Urinary bladder (tissue), 4 donors: Measurements from ENCODE around the gene SCFD2. TPM values are rescaled to one million over a fixed set of nuclear protein-coding genes. Genes with fewer than 3 reads are reported as not detected.
"Not testable (repeated sequence)": the region's sequence is repeated elsewhere in the genome, so short reads cannot be mapped to it uniquely, and the experiment has no call there.

ENCODE experiments used
- DNase-seq: peaks from one replicate; pipeline ENCODE4 v3.0.0-alpha.2; 2015; ENCODE audit errors: extremely low spot score
- H3K27ac ChIP-seq: one replicate; pipeline ENCODE4 v1.5.1; 2013; ENCODE audit warnings: low read depth, mild to moderate bottlenecking, moderate library complexity
- H3K36me3 ChIP-seq: one replicate; pipeline ENCODE4 v1.6.1; 2013; ENCODE audit warnings: mild to moderate bottlenecking, moderate library complexity; ENCODE audit not compliant: insufficient read depth
- H3K4me1 ChIP-seq: one replicate; pipeline ENCODE4 v1.6.1; 2013; ENCODE audit warnings: mild to moderate bottlenecking, moderate library complexity; ENCODE audit not compliant: insufficient read depth
- H3K4me3 ChIP-seq: one replicate; pipeline ENCODE4 v1.5.1; 2013; ENCODE audit warnings: low read depth, low read length
- WGBS: extraction: QIAGEN DNeasy Blood & Tissue Kit; methylation state at CpG from one replicate; pipeline ENCODE4 v1.1.7; 2013; 5-methylcytosine and 5-hydroxymethylcytosine counted together
- polyA plus RNA-seq: library from polyadenylated mRNA; stranded (reverse); fragments of 200-250 nt; gene quantifications from one replicate; pipeline ENCODE4 v1.2.3, GENCODE V29; 2013
- total RNA-seq: library from RNA; depleted of rRNA; stranded (reverse); fragments of >200 nt; gene quantifications from one replicate; pipeline ENCODE4 v1.2.3, GENCODE V29; 2014
- donor health status: healthy with polysubstance abuse.
- donor health status: healthy.

The SCFD2 gene
- total and polyA plus RNA-seq, 2 donors = 8.1 to 23.8 TPM

DNA sequence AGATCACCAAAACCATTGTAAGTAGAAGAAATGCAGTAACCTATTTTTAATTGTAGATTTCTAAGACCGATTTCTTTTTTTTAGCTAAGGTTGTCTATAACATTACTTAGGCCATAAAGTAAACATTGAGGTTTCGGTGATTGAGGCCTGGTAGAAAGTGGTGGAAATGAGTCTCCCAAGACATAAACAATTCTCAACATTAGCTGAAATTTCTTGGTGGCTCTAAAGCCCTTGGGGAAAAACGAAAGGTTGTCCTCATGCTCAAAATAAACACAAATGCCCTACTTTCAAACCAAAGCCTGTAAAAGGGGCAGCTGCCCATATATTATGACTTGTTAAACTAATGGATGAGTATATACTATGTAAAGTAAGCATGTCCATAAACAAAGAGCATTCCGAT lies 98.8 kb downstream of the SCFD2 start:
- WGBS = 78% methylated on average over 4 of the region's 4 CpGs
- peaks cover 3% of the 10 kb centered on the region for H3K36me3 ChIP-seq
- H3K27ac ChIP-seq = no peak overlapping the region

DNA sequence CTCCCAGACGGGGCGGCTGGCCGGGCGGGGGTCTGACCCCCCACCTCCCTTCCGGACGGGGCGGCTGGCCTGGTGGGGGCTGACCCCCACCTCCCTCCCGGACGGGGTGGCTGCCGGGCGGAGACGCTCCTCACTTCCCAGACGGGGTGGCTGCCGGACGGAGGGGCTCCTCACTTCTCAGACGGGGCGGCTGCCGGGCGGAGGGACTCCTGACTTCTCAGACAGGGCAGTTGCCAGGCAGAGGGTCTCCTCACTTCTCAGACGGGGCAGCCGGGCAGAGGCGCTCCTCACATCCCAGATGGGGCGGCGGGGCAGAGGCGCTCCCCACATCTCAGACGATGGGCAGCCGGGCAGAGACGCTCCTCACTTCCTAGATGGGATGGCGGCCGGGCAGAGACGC lies 109.9 kb downstream of the SCFD2 start:
- H3K4me3 ChIP-seq, H3K27ac ChIP-seq, H3K36me3 ChIP-seq, H3K4me1 ChIP-seq, DNase-seq: not testable (repeated sequence)
- 98% methylated on average over 25 of the region's 31 CpGs for whole genome bisulfite sequencing

More for the DNA sequence above, 98.8 kb downstream of the SCFD2 start:
- DNase-seq = no peak
- no peaks in the 10 kb centered on the region for H3K4me1 ChIP-seq
- no peak overlapping the region for H3K4me3 ChIP-seq

DNA sequence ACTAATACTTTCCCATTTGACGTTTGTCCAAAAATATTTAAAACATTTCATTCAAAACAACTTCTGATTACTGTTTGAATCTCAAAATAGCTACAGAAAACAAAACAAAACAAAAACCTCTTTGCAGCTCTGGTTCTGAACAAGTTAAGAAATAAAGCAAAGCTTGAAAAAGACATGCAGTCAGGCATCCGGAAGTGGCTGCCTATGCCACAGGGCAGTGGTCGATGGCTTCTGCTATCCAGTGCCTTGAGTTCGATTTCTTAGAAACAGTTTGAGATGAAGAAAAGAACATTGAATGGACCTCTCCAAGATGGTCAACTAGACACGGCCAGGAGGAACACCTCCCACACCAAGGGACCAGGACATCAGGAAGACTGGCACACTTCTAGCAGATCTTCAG lies 125.3 kb downstream of the SCFD2 start:
- Histone ChIP-seq H3K36me3 (no peaks in the 10 kb centered on the region), H3K27ac (no peak overlapping the region), H3K4me1 (no peaks in the 10 kb centered on the region), H3K4me3 (no peak overlapping the region)
- DNase-seq = no peak
- WGBS = 80% methylated on average over 5 of the region's 5 CpGs

GRCh38 chr4:53238352-53238751 lies 127.5 kb downstream of the SCFD2 start:
- WGBS = 96% methylated on average over 17 of the region's 29 CpGs
- not testable (repeated sequence) for H3K27ac ChIP-seq, H3K36me3 ChIP-seq, H3K4me3 ChIP-seq, DNase-seq, H3K4me1 ChIP-seq

DNA sequence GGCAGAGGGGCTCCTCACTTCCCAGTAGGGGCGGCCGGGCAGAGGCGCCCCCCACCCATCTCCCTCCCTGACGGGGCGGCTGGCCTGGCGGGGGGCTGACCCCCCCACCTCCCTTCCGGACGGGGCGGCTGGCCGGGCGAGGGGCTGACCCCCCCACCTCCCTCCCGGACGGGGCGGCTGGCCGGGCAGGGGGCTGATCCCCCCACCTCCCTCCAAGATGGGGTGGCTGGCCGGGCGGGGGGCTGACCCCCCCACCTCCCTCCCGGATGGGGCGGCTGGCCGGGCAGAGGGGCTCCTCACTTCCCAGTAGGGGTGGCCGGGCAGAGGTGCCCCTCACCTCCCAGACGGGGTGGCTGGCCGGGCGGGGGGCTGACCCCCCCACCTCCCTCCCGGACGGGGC lies 128.1 kb downstream of the SCFD2 start:
- 97% methylated on average over 16 of the region's 26 CpGs for WGBS
- not testable (repeated sequence) for H3K4me3 ChIP-seq, H3K27ac ChIP-seq, H3K36me3 ChIP-seq, DNase-seq, H3K4me1 ChIP-seq

DNA sequence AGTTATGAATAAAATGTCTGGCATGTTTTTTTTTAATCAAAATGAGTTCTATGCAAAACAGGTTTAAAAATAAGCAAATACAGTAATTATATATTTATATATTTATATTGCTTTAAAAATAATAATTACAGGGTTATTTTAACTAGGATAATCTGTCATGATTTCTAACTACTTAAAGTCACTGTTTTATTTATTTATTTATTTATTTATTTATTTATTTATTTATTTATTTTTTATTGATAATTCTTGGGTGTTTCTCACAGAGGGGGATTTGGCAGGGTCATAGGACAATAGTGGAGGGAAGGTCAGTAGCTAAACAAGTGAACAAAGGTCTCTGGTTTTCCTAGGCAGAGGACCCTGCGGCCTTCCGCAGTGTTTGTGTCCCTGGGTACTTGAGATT lies 129.2 kb downstream of the SCFD2 start:
- DNase-seq = not testable (repeated sequence)
- WGBS = 100% methylated on average over 2 of the region's 2 CpGs

GRCh38 chr4:53235547-53235946 lies 130.3 kb downstream of the SCFD2 start:
- H3K27ac ChIP-seq = no peak overlapping the region
- 91% methylated on average over 4 of the region's 4 CpGs for WGBS
- H3K4me1 ChIP-seq = no peaks in the 10 kb centered on the region
- H3K4me3 ChIP-seq = no peak overlapping the region
- DNase-seq = no peak
- H3K36me3 ChIP-seq = no peaks in the 10 kb centered on the region

More for the DNA sequence above, 129.2 kb downstream of the SCFD2 start:
- H3K36me3 ChIP-seq, H3K4me3 ChIP-seq, H3K4me1 ChIP-seq, H3K27ac ChIP-seq: not testable (repeated sequence)

- Histone ChIP-seq H3K36me3 (no peaks in the 10 kb centered on the region), H3K27ac (no peak overlapping the region), H3K4me1 (no peaks in the 10 kb centered on the region), H3K4me3 (no peak overlapping the region)
- 93% methylated on average over 5 of the region's 5 CpGs for WGBS
- DNase-seq = no peak
Observed at GRCh38 chr4:53234669-53235068, 131.2 kb downstream of the SCFD2 start.

DNA sequence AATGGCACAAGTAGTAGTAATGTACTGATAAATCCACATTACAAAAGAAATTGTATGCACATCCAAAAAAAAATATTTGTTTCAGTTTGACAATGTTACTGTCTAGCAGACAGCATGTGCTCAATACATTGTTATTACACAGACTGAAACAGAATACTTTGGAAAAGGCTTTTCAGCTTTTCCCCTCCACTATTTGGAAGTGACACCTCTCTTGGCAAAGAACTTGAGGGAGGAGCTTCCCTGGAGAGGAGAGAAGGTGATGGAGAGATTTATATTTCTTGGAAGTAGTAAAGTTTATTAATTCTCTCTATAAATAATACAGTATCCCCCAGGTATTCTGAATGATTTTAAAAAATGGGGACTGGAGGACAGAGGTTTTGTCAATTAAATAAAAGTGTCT lies 131.8 kb downstream of the SCFD2 start:
- Histone ChIP-seq H3K4me1 (no peaks in the 10 kb centered on the region), H3K4me3 (no peak overlapping the region), H3K27ac (no peak overlapping the region), H3K36me3 (no peaks in the 10 kb centered on the region)
- DNase-seq = no peak

DNA sequence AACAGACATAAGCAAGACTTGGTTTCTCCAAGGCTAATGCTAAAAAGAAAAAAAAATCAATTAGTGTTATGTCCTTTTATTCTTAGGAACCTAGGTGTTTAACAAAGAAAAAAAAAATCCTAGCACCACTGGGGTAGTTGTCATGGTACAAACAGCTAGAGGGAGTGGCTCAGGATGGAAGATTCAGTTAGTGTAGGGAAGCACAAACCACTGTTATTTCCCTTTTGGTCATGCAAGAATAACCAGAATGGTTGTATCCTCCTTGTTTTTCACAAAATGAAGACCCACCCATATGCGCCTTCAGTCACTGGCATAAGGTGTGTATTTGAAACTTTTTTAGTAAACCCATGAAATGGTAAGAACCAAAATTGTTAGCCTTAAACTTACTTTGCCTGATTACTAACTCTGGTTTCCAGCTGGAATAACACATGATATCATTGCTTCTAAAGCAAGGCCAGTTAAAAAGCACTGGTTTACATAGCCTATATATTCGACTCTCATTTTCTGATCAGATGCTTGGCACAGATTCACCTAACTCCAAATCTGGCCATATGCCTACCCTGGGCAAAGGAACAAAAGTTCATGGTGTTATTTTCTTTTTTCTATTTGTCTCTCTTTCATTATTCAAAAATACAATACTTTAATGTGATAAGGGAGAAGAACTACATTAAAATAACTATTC lies 132.6 kb downstream of the SCFD2 start:
- H3K4me3 ChIP-seq = no peak overlapping the region

GRCh38 chr4:53232371-53232770 lies 133.5 kb downstream of the SCFD2 start:
- Histone ChIP-seq H3K4me3 (no peak overlapping the region), H3K4me1 (no peaks in the 10 kb centered on the region), H3K27ac (no peak overlapping the region), H3K36me3 (no peaks in the 10 kb centered on the region)
- 84% methylated on average over 2 of the region's 2 CpGs for WGBS
- no peak for DNase-seq

More for the DNA sequence above, 132.6 kb downstream of the SCFD2 start:
- WGBS = 70% methylated on average over 2 of the region's 2 CpGs
- Histone ChIP-seq H3K4me1 (no peaks in the 10 kb centered on the region), H3K36me3 (no peaks in the 10 kb centered on the region), H3K27ac (no peak overlapping the region)
- DNase-seq = no peak

GRCh38 chr4:53228036-53228435 lies 137.8 kb downstream of the SCFD2 start:
- Histone ChIP-seq H3K4me3 (no peak overlapping the region), H3K4me1 (no peaks in the 10 kb centered on the region), H3K27ac (no peak overlapping the region), H3K36me3 (no peaks in the 10 kb centered on the region)
- WGBS = 93% methylated on average over 1 of the region's 1 CpG
- no peak for DNase-seq

GRCh38 chr4:53227451-53227850 lies 138.4 kb downstream of the SCFD2 start:
- no peaks in the 10 kb centered on the region for H3K36me3 ChIP-seq
- no peak overlapping the region for H3K27ac ChIP-seq
- WGBS = 81% methylated on average over 3 of the region's 3 CpGs
- no peak for DNase-seq
- H3K4me3 ChIP-seq = no peak overlapping the region
- no peaks in the 10 kb centered on the region for H3K4me1 ChIP-seq

- Histone ChIP-seq H3K4me1 (no peaks in the 10 kb centered on the region), H3K4me3 (no peak overlapping the region), H3K27ac (no peak overlapping the region), H3K36me3 (no peaks in the 10 kb centered on the region)
- no peak for DNase-seq
- WGBS = 90% methylated on average over 3 of the region's 3 CpGs
Observed at GRCh38 chr4:53221832-53222480, 143.9 kb downstream of the SCFD2 start.
